HUDEP-2 (cell line): ENCODE data around the gene METTL17.
"Not testable (repeated sequence)": the region's sequence is repeated elsewhere in the genome, so short reads cannot be mapped to it uniquely, and the experiment has no call there.

ENCODE experiments used
- DNase-seq, 76 experiments: peaks; one replicate each; lab custom pipeline; 2025; ENCODE audit not compliant: unreplicated experiment in 76 of 76; lab: John Stamatoyannopoulos, UW

The METTL17 gene

DNA sequence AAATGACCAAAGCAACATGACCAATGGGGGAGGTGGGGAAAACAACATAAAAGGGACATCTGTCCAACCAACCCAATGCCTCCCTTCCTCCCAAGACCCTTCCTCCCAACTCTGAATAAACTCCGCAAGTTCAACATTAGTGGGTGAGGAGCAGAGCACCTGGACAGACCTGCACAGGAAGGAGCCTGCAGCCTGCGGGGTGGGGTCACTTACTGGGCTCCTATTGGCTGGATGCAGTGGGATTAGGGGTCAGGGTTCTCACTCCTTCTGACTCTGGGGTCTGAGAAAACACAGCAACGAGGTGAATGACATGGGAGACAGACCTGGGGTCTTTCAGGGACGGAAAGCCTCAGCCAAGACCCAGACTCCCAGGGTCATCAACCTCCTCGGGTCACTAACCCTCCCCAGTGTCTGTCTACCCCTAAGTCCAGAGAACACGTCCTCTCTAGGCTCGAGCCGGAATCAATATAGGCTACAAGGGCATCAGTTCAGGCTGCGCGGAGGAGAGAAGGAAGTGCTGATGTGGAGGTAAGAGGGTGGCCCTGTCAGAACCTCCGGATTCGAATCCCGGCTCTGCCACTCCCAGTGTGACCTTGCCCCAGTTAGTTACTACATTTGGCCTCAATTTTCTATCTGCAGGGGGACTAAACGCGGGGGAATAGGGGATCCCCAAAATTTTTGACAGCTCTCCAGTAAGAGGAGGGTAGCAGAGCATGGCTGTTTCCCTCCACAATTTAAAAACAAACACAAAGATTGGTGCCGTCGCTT, 34.2 kb downstream of the METTL17 start:
- no peak for DNase-seq

DNA sequence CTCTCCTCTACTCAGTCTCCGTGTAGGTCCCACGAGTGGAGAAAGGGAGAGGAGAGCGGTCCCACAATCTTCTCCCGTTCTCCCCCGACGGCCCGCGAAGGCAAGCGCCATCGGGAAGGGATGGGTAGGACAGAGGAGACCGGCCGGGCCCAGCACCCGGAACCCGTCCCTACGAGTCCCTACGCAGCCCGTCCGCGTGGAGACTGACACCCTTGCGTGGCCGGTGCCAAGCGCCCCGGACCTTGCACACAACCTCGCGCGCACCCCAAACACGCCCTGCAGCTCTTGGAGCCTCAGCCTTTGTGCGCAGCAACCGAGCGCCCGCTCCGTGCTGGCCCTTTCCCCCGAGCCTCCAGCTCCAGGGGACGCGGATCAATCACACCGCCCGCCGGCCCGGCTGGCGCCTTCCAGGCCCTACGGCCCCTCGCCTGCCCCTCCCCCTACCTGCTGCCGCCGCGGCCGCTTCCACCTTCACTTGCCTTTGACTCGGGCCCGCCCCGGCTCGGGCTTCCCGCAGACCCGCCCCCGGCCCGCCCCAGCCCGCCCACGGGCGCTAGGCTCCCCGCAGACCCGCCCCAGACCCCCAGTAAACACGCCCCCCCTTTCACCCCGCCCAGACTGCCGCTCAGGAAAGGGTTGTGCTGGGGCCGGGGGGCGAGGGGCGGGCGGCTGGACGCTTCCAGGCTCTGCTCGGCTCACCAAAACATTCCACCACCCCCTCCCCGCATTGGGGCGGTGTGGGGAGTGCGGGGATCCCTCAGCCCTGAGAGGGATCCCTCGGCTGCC, 35.0 kb downstream of the METTL17 start, which contains the start of gene NDRG2:
TSS of gene NDRG2 (minus strand) at position 477 of the 786 bp plus-strand sequence. CDS start 1,746 bp downstream, outside the sequence.
- DNase-seq = peak in 11 of 76 experiments; percentile 7 to 34 (median 20)

DNA sequence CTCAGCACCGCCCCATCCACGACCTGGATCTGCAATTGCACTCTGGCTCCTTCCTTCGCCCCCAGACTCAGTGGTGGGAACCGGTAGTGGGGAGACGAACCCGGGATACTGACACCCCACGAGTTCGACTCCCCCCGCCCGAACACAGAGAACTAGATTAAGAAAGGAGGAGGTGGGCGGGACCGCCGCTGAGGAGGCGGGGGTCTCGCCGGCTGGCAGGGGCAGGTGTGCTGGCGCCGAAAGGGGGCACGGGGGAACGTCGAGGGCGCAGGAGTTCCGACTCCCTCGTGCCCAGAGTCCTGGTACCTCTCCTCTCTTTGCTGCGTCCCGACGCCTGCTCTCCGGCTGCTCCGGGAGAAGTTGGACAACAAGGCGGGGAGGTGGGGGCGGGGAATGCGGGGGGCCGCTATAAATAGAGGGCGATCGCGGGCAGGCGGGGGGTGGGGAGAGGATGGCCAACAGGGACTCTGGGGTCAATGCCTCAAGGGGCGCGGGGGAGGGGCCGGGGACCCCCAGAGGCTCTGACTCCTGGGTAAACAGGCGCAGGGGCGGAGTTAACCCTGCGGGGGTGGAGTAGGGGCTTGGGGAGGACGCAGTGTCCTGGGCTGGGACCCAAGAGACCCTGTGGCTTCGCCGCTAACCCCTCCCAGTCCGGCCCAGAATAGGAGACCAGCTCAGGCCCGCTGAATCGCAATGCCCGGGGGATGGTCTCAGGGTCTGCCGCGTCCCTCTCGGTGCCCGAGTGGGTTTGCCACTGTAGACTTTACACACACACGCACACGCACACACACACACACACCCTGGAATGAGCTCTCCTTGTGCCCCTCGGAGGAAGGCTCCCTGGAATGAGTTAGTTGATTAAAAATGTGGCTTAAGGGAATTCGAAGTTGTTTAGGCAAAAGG, 35.8 kb downstream of the METTL17 start:
- no peak for DNase-seq

DNA sequence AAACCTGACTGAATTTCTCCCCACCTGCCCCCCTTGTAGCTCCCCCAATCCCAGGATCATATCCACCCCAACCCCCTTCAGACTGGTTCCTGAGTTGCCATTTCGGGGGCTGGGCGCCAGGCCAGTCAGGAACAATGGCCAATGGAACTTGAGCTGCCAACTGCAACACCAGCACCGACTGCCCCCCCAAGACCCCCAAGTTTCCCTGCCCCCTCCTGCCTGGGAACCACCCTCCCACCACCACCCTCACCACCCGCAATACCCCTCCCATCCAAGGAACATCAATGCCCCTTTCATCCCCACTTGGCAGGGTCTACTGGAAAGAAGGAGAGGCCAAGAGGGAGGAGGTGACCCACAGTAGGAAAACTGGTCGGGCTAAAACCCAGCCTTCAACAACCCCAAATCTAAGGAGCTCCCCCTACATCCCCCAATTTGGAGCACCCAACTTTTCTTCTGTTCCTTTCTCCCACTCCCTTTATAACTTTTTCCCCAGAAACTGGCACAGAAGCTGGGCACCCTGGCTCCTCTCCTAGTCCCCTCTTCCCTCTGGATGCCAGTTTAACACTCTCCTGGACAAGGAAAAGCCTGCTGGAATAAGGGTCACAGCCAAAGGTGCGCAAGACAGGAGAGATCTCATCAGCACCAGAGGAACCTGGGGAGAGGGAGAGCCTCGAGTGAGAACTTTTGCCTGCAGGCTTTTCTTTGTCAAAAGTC, 36.7 kb downstream of the METTL17 start:
- no peak for DNase-seq

DNA sequence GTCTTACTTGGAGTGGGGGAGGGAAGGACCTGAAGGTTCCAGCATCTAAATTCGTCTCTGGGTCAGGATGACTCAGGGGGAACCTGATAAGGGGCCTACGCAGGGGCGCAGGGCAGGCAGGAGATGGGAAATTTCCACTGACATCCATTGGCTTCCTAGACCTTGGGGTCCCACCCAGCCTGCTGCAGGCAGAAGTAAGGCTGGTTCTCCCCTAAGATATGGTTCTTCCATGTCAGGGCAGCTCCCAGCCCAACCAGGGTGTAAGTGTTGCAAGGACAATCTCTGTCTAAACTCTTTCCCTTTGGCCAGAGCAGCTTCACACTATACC, 37.2 kb downstream of the METTL17 start:
- no peak for DNase-seq

DNA sequence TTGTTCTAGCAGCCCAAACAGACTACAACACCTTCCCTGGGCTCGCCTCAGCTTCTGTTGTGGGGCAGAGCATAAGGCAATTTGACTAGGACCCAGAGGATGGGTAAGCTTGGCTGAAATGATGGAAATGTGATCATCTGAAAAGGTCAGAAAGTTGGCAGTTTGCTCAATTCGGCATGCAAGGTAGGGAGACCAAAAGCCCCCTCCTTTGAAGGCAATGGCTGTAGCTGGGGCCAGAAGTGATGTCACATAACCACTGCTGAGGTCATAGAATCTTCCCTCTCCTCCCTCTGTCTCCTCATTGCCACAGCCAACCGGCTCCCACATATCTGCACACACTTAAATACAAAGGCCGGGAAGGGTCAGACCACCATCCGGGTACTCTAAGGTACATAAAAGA, 40.1 kb downstream of the METTL17 start, which contains the start of gene TPPP2:
TSS of gene TPPP2 (plus strand) at position 301 of the 400 bp plus-strand sequence. CDS start 365 bp downstream, outside the sequence.
- no peak for DNase-seq

DNA sequence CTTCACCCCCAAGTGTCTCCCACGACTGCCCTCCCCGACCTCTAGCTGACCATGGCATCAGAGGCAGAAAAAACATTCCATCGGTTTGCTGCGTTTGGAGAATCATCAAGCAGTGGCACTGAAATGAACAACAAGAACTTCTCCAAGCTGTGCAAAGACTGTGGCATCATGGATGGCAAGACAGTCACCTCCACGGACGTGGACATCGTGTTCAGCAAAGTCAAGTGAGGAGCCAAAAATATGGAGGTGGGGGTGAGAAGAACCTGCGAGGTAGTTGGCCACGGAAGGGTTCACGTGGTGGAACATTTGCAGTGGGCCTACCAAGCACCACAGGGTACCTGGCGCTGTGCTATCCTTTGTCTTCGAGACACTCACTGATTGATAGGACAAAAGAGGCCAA, 40.8 kb downstream of the METTL17 start:
- DNase-seq = no peak

DNA sequence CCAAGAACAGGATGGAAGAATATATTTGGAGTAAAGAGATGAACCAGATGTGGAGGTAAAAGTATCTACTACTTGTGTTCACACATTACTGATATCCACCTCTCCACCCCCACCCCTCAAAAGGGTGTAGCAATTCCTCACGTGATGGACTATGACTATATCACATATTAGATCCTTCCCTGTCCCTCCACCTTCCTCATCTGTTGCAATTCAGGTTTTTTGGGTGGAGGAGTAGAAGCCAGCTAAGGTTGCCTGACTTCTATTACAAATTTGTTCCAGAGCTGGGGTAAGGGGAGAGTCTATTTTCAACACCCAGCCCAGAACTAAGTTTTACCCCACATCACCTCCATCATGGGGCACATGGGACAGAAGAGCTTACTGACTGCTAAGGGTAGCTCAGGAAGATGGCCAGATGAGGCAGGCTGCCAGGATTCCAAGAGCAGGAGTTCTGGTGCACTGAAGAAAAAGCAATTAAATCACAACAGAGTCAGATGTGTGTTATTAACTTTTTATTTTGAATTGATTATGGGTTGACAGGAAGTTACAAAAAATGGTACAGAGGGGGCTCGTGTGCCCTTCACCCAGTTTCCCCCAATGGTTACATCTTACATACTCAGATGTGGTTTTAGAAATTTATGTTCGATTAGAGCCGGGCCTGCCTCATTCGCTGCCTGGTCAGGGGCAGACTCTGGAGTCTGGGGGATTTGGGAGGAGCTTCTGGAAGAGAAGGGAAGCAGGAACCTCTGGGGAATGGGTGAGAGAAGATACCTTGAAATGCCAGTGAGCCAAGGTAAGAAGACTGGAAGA, 42.7 kb downstream of the METTL17 start:
- no peak for DNase-seq

DNA sequence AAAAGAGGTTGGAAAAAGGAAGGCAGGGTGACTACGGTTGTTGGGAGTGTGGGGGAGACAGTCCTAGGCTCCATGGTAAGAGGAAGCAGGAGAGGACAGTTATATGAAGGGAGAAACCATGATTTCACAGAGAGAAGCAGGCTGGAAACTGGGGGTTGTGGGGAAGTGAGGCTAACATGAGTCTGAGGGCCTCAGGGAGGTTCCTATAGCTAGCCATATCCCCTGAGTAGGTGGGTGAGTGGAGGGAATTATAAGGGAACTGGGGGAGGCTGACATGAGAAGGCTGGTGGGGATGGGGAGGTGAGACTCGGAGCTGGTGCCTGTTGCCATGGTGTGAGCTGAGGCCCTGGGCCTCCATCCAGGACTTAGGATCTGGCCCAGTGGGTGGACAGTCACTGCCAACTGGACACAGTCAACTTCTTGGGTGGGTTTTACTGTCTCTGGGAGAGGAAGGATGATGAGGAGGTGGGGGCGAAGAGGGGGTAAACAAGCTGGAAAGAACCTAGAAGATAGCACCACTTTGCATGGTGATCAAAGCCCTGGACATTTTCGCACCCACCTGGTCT, 43.4 kb downstream of the METTL17 start:
- DNase-seq = no peak

DNA sequence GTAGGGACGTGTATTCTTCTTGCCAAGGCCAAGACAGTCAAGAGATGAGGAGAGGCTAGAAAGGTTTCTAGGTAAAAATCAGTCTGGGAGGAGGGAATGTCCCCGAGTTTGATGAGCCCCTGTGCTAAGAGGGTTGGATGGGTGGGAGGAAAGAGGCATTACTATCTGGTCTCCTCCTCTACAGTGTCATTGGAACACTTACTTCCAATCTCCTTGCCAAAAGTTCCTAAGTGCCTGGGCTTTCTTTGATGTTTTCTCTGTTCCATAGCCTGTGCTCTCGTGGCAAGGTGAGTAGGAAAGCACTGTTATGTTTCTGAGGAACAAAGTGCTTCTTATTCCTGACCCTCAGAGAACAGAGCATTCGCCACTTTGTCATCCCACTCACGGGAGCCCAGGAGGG, 44.9 kb downstream of the METTL17 start, which contains the start of gene RNASE13:
TSS of gene RNASE13 (minus strand) at position 101 of the 400 bp plus-strand sequence. CDS start 519 bp downstream, outside the sequence.
- no peak for DNase-seq

DNA sequence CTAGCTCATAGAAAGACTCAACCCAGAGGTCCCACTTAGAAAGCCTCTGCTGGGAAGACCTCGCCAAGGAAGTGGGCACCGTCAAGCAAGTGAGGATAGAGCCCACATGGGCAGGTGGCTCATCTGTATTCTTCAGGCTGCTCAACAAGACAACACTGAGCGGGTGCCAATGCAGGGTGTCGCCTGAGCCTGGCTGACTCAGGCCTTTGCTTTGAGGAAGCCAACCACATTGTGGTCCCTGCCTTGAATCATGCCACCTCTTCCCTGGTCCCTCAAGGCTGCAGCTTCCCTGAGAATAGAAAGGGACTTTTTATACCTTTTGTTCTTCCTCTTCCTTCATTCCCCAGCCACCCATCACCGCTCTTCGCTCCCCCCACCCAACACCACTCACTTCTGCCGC, 47.0 kb downstream of the METTL17 start:
- no peak for DNase-seq

DNA sequence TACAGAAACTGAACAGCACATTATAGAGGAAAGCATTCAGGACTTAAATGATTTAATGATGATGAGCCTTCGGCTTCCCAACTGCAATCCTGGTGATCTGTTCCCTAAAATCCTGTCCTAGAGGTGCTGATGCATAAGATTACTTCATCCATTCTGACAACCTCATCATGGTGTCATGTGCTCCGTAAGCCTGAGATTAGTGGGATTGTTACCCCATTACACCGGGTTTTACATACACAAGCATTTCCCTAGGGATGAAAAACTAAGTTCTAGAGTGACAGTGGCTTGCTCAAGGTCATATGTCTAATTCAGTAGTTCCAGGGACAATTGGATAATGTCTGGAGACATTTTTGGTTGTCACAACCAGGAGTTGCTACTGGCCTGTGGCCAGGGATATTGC, 47.4 kb downstream of the METTL17 start:
- DNase-seq = no peak

DNA sequence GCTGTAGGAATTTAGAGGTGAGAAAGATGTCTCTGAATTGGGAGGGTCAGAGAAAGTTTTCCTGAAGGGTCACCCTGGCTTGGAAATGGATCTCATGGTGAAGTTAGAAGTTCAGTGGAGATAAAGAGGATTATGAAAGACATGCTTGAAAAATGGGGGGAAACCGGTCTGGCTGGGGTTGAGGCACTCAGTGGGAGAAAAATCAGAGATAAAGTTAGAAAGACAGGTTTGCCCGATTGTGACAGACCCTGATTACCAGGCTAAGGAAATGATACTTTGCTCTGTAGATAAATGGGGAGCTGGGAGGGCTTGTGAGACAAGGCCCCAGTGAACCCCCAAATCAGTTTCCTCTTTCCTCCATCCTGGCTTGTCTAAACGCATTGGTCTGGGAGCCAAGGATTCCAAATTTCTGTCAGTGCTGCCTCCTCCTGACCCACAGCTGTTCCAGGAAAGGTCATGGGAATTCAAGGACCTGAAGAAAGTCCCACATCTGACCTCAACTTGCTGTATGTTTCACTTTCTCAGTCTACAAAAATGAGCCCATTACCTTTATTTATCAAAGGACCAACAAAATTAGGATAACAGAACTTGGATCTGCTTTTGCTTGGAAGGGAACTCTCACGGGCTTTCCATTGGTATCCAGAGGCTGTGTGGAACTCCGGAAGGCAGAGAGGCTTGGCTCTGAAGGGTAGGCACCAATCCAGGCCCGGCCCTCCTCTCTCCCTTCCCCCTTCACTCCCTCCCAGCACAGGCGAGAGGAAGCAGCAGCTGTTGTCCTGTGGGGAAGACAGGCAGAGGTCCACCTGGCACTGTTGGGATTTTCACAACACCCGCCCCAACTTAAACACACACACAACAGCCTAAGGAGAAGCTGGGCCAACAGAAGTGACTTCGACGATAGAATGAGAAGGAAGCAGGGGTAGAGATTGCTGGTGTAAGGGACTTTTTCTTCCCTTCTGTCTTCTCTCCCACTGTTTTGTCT, 49.0 kb downstream of the METTL17 start:
- no peak for DNase-seq

DNA sequence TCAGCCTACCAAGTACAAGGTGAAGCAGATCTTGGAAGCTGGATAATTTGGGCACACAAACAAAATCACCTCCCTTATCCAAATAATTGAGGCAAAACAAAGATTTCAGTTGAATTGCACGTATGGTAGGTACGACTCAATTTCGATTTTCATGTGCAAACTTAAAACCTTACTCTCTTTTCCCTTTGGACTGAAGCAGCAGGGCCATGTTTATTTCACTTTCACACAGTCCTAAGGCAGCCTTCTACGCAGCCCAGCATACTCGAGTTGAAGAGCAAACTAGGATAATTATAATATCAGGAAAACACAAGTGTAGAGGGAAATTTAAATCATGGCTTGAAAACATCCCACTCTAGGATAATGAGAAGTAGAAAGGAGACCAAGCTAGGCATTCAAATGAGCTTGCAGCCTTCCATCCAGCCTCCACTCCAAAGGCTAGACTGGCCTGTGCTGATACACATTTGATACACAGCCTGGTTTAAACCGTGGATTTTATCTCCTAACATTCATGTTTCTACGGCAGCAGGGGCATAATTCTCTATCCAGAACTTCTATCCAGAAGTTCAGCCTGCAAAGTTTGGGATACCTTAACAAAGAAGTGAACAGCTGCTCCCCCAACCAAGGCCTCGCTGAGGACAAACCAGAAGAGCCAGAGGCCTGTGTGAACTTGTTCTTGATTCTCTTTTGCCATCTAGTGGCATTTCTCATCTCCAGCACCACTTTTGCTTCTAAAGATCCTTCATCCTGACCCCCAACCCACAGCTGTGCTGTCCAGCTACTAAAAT, 50.0 kb downstream of the METTL17 start:
- DNase-seq = peak in 32 of 76 experiments; percentile 5 to 54 (median 18)

DNA sequence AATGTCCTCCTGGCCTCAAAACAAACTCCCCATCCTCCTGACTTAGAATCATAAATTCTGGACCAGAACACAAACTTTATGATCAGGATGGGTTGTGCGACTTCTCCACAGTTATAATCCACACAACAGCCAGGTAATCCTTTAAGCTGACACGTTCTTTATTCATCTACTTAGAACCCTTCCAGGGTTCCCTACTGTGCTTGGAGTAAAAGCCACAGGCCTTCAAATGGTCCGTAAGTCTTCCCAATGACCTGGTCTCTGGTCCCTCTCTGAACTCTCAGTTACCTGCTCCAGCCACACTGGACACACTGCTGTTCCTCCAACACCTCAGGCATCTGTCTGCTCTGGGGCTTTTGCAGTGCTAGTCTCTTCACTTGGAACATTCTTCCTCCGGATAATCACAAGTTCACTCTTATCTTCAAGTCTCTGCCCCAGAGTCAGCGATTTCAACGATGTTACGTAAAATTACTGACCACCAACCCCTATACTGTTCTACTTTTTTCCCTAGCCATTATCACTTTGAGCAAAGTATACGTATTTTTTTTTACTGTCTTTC, 50.7 kb downstream of the METTL17 start:
- no peak for DNase-seq

DNA sequence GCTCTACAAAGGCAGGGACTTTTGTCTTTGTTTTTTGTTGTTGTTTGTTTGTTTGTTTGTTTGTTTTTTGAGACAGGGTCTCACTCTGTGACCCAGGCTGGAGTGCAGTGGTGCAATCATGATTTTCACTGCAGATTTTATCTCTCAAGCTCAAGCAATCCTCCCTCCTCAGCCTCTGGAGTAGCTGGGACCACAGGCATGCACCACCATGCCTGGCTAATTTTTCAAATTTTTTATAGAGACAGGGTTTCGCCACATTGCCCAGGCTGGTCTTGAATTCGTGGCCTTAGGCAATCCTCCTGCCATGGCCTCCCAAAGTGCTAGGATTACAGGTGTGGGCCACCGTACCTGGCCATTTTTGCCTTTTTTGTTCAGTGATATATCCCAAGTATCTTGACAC, 51.2 kb downstream of the METTL17 start:
- not testable (repeated sequence) for DNase-seq
